GM19239 (cell line): ENCODE measurements around the gene FANCC.
A peak's percentile ranks its signal among the peaks of the same experiment; 100 is the strongest.
"Not testable (repeated sequence)": the region's sequence is repeated elsewhere in the genome, so short reads cannot be mapped to it uniquely, and the experiment has no call there.

Source experiments
- DNase-seq: peaks from one replicate; pipeline ENCODE4 v3.0.0; 2011; ENCODE audit warnings: low spot score; ENCODE audit not compliant: insufficient read length
- FAIRE-seq: peaks from 2 replicates; lab custom pipeline; 2011; peaks lifted over from hg19 to GRCh38; lab: Jason Lieb, UNC

The FANCC gene

DNA sequence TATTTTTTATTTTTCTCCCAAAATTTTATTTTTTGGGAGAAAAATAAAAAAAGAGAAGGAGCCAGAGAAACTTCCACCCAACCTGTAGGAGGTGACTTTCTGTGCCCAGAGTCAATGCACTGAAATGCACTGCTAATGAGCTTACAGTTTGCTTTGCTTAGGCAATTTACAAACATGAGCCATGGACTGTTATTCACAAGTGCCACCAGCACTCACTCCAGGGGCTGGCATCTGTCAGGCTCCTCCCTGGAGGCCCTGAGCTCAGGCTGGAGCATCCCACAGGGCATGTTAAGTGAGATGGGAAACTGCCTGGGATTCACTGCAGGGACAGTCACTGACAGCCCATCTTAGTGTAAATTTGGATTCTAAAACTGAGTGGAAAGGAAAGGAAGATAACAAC lies 74.9 kb downstream of the FANCC start:
- FAIRE-seq (no peak), DNase-seq (no peak)

DNA sequence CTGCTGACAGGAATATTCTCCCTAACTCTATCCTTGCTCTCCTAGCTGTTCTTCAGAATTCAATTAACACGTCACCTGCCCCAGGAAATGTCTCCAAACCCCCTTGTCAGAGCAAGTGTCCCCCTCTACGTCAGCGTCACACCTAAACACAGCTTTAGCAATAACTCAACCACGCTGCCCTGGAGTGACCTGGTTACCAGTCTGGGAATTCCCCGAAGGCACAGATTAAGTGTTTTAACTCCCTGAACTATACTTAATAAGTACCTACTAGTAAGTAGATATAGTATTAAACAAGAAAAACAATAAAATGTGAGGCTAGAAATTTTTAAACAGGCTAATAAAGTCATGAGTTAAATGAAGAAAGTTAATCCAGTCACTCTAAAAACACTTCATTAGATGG lies 78.4 kb downstream of the FANCC start:
- no peak for DNase-seq
- FAIRE-seq = no peak

DNA sequence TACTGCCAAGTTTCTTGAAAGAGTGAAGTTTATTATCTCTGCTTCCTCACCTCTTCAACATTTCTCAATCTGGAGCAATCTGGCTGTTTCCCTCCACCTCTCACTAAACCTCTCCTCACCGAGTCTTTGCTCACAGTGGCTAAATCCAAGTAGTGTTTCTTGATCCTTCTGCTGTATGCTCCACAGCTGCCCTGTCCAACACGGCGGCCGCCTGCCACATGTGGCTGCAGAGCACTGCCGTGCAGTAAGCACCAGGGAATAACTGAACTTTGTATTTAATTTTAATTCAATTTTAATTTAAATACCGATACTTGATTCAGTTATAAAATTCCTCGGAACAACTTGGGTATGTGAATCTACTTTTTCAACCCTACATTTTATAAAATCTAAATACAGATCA lies 80.2 kb downstream of the FANCC start:
- no peak for FAIRE-seq

DNA sequence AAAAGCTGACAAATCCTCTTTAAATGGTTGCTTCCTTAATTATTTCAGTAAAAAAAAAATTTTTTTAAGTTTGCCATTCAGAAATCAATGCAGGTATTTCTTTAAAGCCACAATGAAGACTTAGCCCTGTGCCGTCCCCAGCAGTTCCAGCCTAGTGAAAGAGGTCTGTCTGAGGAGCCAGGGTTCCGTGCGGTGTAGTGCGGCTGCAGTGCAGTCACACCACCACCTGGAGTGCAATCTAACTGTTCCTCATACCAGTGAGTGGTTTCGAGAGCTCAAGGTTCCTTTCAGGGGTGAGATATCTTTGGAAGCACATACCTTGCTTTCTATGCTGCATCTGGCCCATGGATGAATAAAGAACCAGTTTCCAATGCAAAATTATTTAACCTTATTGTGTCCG lies 87.5 kb downstream of the FANCC start:
- DNase-seq = no peak
- no peak for FAIRE-seq

More for the DNA sequence above, 80.2 kb downstream of the FANCC start:
- DNase-seq = no peak

DNA sequence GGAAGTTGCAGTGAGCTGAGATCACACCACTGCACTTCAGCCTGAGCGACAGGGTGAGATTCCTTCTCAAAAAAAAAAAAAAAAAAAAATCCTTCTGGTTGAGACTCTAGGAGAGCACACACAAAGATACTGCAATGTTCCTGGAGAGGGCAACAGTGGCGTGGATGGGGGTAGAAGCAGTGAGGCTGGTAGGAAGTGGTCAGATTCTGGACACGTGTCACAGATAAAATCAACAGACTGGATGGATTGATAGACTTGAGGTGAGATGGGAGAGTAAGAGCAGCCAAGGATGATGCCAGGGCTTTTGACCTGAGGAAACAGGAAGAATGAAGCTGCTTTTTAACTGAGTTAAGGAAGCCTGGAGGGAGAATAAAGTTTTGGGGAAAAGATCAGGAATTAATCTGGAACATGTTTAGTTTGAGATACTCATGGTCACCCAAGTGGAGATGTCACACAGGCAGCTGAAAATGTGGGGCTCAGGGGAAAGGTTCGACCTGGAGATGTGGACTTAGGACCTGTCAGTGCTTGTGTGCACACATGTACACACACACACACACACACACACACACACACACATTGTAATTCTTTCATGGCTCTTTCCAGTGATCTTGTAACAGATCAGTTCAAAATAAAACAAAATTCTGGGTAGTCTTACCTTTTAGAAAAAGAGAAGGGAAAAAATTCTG lies 88.1 kb downstream of the FANCC start:
- DNase-seq (no peak), FAIRE-seq (no peak)

DNA sequence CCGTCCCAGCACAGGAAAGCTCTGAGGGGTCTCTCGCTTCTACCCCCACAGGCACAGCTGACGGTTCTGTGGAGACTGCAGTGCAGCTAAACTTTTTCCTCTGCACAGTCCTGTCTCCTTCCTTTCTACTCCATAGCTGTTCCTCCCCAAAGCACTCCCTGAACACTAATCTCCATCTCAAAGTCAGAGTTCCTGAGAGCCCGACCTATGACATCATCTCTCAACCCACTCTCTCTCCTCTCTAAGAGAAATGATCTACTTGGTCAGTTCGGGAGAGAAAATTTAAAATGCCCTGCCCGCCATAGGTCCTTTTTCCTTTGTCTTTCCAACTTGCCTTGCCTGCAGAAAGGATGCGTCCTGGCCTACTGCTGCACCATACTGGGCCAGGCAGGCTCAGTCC lies 90.6 kb downstream of the FANCC start:
- no peak for DNase-seq
- FAIRE-seq = no peak

DNA sequence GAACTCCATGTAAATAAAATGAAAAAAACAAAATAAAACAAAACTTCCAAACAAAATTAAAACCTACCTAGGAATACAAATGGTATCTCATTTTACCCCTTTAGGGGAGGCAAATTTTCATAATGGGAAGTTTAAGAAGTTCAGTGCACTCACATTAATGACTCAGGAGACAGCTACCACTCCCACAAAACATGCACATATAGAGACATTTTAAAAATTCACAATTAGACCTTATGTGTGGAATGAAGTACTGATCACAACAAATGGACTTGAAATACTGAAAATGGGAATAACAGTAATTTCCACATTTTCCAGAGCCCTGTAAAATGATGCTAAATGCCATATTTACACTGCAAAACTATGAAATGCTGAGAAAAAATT lies 91.8 kb downstream of the FANCC start:
- no peak for FAIRE-seq
- no peak for DNase-seq

DNA sequence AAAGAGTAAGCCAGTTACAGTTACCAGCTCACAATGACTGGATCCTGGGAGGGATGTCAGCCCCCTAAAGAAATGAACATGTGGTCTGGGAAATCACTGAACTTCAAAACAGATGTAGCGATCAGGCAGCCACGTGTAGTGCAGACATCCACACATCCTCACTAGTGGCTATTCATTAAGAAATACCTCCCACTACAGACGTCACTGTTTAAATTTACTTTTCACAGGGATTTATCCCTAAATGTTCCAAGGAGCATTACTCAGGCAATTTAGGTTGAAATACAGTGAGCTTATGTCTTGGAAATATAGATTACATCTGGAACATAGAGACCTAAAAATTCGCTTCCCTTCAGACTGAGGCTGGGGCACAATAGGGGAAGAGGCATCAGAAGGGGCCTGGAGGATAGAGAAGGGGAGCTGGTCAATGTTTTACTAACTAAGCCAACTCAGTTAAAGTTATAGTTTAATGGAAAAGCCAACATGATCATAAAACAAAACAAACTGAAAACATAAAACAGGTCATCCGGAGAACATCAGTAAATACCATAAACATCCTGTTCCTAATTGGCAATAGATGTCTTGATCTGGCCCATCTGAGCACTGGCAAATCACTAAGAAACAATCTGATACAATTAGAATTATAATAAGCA lies 92.3 kb downstream of the FANCC start:
- DNase-seq = no peak
- FAIRE-seq = no peak

DNA sequence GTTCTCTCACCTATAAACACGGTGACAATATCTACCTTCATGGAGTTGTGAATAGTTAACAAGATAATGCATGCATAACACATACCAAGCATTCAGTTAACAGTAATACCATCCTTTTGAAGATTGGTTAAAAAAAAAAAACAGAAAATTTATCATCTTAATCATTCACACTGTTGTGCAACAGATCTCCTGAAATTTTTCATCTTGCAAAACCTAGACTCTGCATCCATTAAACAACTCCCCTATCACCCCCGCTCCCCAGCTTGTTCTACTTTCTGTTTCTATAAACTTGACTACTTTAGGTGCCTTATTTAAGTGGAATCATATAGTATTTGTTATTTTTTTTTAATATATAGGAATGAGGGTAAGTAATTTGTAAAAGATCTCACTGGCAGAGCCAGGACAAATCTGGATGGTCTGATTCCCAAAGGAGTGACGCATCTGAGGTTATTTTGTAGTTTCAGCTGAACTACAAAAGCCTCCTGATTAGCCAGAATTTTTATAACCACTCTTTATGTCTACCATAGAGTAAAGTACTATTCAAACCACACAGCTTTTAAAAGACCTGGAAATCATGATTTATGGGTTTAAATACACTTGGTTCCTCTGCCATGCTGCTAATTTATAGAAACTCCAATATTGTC lies 93.0 kb downstream of the FANCC start:
- no peak for FAIRE-seq

DNA sequence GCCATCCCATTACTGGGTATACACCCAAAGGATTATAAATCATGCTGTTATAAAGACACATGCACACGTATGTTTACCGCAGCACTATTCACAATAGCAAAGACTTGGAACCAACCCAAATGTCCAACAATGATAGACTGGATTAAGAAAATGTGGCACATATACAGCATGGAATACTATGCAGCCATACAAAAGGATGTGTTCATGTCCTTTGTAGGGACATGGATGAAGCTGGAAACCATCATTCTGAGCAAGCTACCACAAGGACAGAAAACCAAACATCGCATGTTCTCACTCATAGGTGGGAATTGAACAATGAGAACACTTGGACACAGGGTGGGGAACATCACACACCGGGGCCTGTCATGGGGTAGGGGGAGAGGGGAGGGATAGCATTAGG lies 97.2 kb downstream of the FANCC start:
- not testable (repeated sequence) for FAIRE-seq, DNase-seq

More for the DNA sequence above, 93.0 kb downstream of the FANCC start:
- DNase-seq = no peak

DNA sequence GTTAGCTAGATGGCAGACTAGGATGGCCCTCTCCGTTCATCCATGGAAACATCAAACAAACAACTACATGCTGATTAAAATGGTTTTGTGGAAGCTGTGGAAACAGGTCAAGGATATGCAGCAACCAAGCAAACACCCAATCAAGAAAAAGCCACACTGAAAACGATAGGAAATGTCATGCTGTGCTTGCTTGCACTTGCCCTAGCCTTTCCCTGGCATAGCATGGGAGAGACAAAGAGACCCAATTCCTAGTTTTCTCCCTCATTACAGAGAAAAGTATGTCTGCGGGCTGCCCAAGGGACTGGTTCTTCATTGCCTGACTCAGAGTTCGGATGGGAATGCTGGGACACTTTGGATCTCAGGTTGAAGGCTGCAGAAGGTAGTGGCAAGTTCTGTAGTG lies 98.7 kb downstream of the FANCC start:
- DNase-seq = no peak
- FAIRE-seq = no peak

DNA sequence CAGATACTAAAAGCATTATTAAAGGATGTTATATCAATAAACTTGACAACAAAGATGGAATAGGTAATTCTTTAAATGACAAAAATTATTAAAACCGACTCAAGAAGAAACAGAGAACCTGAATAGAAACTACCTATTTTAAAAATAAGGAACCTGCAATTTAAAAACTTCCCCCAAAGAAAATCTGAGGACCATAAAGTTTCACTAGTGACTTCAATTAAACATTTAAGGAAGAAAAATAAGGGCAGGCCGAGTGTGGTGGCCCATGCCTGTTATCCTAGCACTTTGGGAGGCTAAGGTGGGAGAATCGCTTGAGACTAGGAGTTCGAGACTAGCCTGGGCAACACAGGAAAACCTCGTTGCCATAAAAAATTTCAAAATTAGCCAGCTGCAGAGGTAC lies 99.6 kb downstream of the FANCC start:
- no peak for DNase-seq
- peak; percentile 28 for FAIRE-seq

DNA sequence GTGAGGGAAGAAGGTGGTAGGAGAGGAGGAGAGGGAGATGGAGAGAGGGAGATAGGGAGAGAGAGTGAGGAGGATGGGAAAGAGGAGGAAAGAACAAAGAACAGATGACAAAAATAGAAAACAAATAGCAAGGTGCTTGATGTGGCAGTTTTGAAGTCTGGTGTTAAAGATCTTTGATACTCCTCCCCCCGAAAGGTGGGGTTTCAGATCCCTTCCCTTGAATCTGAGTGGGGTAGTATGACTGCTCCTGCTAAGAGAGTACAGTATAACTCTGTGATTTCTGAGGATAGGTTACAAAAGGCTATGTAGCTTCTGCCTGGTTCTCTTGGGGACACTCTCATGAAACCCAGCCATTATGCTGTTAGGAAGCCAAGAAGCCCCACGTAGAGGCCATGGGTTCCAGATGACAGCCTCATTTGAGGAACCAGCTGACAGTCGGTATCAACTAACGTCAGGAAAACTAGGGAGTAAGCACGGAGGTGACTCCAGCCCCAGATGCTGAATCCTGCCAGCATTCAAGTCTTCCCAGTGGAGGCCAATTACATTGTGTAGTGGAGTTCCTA lies 102.1 kb downstream of the FANCC start:
- FAIRE-seq = no peak
- DNase-seq = no peak

DNA sequence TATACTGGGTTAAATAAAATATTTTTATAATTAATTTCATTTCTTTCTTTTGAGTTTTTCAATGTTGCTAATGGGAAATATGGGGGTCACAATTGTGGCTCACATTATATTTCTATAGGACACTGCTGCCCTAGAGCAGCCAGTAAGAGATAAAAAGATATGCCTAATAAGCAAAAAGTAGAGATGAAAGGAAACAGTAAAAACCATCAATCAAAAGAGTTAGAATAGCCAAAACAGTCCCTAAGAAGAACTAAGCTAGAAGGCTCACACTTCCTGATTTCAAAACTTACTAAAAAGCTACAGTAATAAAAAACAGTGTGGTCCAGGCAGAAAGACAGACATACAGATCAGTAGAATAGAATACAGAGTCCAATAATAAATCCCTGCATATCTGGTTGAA lies 104.4 kb downstream of the FANCC start:
- FAIRE-seq (no peak), DNase-seq (no peak)

DNA sequence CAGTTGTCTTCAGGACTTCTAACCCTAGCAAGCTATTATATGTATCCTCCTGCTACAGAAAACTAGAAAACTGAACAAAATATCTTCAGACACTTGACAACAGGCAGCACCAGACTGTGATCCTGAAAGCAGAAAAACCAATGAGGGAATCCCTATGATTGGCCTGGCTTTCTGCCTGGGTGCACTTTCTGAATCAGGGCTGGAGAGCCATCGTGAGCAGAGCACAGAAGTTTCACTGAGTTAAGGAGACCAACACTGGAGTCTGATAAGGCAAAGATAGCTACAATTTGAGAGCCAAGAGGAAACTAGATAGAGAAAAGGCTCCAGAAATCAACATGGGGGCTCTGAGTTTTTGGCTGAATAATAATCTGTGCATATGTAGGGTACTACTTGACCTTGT lies 106.5 kb downstream of the FANCC start:
- DNase-seq = no peak
- FAIRE-seq = no peak

DNA sequence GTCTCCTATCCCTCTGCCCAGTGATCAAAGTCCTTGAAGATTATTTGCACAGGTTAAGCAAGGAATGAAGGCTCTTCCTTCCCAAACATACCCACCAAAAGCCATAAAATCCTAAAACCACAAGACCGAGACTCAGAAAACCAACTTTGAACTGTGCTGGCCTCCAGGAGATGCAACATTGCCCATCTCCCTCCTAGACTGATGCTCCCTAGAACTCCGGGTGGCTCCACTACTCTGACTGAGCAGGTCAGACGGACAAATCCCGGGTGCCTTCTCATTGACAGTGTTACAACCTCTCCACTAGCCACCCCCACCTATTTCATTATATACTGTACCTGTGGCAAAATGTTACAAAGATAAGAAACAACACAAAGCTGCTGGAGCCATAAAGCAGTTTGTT lies 110.1 kb downstream of the FANCC start:
- FAIRE-seq (no peak), DNase-seq (no peak)

DNA sequence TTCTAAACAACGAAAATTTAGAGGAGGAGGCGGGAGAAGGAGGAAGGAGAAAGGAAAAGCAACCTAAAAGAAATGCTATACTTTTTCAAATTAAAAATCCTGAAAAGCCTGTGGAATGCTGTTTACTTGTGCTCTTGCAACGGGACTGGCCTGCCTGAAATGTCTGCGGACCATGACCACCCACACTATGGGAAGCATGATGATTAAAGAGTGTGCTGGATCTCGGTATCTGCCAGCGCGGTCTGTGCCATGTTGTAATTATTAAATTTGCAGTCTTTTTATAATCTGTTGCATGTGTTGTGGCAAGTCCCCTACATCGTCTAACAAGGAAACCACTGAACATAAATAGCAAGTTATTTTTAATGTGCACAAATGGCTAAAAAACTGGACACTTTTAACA lies 111.4 kb downstream of the FANCC start:
- no peak for FAIRE-seq
- no peak for DNase-seq

DNA sequence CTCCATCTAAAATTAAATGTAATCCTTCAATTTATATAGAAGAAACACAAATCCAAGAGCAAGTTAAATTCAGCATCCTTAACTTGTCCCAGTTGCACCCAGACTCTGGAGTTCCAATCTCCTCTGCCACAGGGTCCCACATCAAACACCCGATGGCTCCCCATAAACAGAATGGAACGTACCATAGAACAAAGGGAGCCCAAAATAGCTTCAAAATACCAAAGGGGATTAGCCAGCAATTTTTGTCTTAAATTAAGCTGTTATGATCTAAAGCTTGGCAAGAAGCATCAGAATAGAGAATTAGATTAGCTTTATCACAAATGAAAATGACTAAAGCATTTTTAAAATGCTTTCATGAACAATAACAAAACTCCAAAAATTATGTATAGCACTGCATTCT lies 112.8 kb downstream of the FANCC start:
- no peak for FAIRE-seq
- no peak for DNase-seq

DNA sequence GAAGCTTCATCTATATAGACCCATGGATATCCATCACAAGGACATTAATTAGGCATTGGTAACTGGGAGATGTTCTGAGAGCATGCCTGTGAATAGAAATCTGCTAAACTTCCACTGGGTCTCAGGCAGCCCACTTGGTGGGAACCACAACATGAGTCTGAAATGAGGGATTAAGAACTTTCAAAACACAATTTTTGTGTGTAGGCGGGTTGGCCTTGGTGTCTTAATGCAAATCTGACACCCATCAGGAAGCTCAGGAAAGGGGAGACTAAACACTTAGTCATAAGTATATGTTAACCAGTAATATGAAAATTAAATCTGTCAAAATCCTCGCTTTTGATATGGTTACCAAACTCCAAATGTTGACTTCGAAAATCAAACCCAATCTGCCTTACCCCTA lies 113.2 kb downstream of the FANCC start:
- FAIRE-seq = no peak
- no peak for DNase-seq

DNA sequence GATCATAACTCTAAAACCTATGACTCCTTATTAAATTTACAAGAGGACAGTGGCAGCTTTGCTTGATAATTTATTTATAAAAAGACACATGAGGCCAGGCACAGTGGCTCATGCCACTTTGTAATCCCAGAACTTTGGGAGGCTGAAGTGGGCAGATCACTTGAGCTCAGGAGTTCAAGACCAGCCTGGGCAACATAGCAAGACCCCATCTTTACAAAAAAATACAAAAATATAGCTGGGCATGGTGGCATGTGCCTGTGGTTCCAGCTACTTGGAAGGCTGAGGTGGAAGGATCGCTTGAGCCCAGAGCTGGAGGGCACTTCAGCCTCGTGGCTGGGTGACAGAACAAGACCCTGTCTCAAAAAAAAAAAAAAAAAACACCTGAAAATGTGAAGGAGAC lies 114.5 kb downstream of the FANCC start:
- FAIRE-seq, DNase-seq: not testable (repeated sequence)

DNA sequence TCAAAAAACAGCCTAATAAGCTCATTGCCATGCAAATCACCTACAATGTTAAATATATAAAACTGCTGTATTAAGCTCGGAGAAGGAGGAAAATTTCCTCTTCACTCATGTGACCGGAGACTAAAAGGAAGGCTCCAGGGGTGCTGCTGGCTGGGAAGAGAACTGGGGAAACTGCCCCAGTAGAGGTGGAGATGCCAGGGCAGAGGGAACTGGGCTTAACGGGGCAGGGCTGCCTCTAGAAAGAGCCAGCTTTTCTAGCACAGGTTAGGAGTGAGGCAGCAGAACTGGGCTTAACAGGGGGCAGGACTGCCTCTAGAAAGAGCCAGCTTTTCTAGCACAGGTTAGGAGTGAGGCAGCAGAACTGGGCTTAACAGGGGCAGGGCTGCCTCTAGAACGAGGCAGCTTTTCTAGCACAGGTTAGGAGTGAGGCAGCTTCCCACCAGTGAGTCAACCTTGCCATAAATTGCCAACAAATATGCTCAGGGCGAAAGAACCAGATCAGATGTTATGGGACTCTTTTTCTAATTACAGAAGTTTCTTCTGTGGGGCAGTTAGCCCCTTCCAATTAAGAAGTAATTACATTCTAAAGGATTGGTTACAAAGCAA lies 115.3 kb downstream of the FANCC start:
- no peak for DNase-seq
- FAIRE-seq = no peak
